Neuronal stem cell (in vitro differentiated cells): Measurements from ENCODE around the gene WTIP.
A peak's percentile ranks its signal among the peaks of the same experiment; 100 is the strongest.

ENCODE experiments used
- DNase-seq: peaks from one replicate; pipeline ENCODE4 v3.0.0-alpha.2; 2013; ENCODE audit warnings: low spot score
- H2AFZ ChIP-seq: one replicate; pipeline ENCODE4 v1.6.1; 2013; ENCODE audit warnings: mild to moderate bottlenecking, low read length, inconsistent platforms
- H2AK5ac ChIP-seq: 2 replicates; pipeline ENCODE4 v1.6.1; 2013; ENCODE audit warnings: low read depth, mild to moderate bottlenecking, inconsistent platforms, low read length, moderate library complexity, mixed read lengths
- H2BK120ac ChIP-seq: 2 replicates; pipeline ENCODE4 v1.6.1; 2013; ENCODE audit warnings: low read depth, mild to moderate bottlenecking, inconsistent platforms, low read length, moderate library complexity, mixed read lengths
- H2BK12ac ChIP-seq: one replicate; pipeline ENCODE4 v1.6.1; 2013; ENCODE audit warnings: low read length, inconsistent platforms
- H2BK15ac ChIP-seq: 2 replicates; pipeline ENCODE4 v1.6.1; 2013; ENCODE audit warnings: mild to moderate bottlenecking, low read length, inconsistent platforms, mixed read lengths
- H2BK5ac ChIP-seq: one replicate; pipeline ENCODE4 v1.6.1; 2013; ENCODE audit warnings: inconsistent platforms, mild to moderate bottlenecking, low read length, moderate library complexity
- H3K14ac ChIP-seq: one replicate; pipeline ENCODE4 v1.6.1; 2013; ENCODE audit warnings: low read length, inconsistent platforms
- H3K18ac ChIP-seq: 2 replicates; pipeline ENCODE4 v1.6.1; 2013; ENCODE audit warnings: low read length, inconsistent platforms
- H3K23ac ChIP-seq: 2 replicates; pipeline ENCODE4 v1.6.1; 2013; ENCODE audit warnings: low read depth, mild to moderate bottlenecking, mixed read lengths, low read length, inconsistent platforms; ENCODE audit not compliant: poor library complexity
- H3K27ac ChIP-seq: replicated peaks from 3 replicates; pipeline ENCODE4 v1.5.1; 2013; ENCODE audit warnings: low read length, inconsistent platforms
- H3K27me3 ChIP-seq, 3 experiments: 2 replicates each; pipeline ENCODE4 v1.6.1; 2013; ENCODE audit warnings: low read length in 3 of 3, mild to moderate bottlenecking in 2 of 3, inconsistent platforms in 1 of 3, low read depth in 1 of 3, mixed read lengths in 1 of 3, moderate library complexity in 1 of 3; ENCODE audit not compliant: control insufficient read depth in 3 of 3, insufficient read depth in 3 of 3
- H3K36me3 ChIP-seq, 2 donors: replicated peaks in 1 of 2; 2 replicates each; pipeline ENCODE4 v1.6.1; 2013; ENCODE audit warnings: low read length in 2 of 2; ENCODE audit not compliant: control insufficient read depth in 2 of 2, insufficient read depth in 2 of 2
- H3K4ac ChIP-seq: 2 replicates; pipeline ENCODE4 v1.6.1; 2013; ENCODE audit warnings: inconsistent platforms, mild to moderate bottlenecking, low read length, moderate library complexity
- H3K4me1 ChIP-seq, 2 donors: 1 replicate in 1 of 2; 2 replicates in 1 of 2; pipeline ENCODE4 v1.6.1; 2013; ENCODE audit warnings: low read length in 2 of 2, low read depth in 1 of 2; ENCODE audit not compliant: control insufficient read depth in 2 of 2, insufficient read depth in 1 of 2
- H3K4me2 ChIP-seq: one replicate; pipeline ENCODE4 v1.6.1; 2013; ENCODE audit warnings: mild to moderate bottlenecking, low read length, inconsistent platforms; ENCODE audit not compliant: insufficient read depth, poor library complexity, severe bottlenecking
- H3K4me3 ChIP-seq, 2 donors: 2 replicates each; pipeline ENCODE4 v1.5.1; 2013; ENCODE audit warnings: low read length in 2 of 2, mild to moderate bottlenecking in 2 of 2, inconsistent platforms in 1 of 2, moderate library complexity in 1 of 2
- H3K79me1 ChIP-seq: one replicate; pipeline ENCODE4 v1.6.1; 2013; ENCODE audit warnings: low read depth, mild to moderate bottlenecking, inconsistent platforms, low read length, moderate library complexity
- H3K9ac ChIP-seq: one replicate; pipeline ENCODE4 v1.6.1; 2013; ENCODE audit warnings: mild to moderate bottlenecking, low read depth, low read length, inconsistent platforms; ENCODE audit not compliant: poor library complexity
- H3K9me3 ChIP-seq, 2 donors: replicated peaks in 1 of 2; 2 replicates each; pipeline versions ENCODE3 to v1.6.1; 2013; ENCODE audit warnings: low read length in 2 of 2, mild to moderate bottlenecking in 2 of 2, inconsistent platforms in 1 of 2, low read depth in 1 of 2, mixed read lengths in 1 of 2, moderate library complexity in 1 of 2; ENCODE audit not compliant: control insufficient read depth in 2 of 2, insufficient read depth in 1 of 2
- H4K8ac ChIP-seq: one replicate; pipeline ENCODE4 v1.6.1; 2013; ENCODE audit warnings: low read depth, mild to moderate bottlenecking, inconsistent platforms, low read length, moderate library complexity
- H4K91ac ChIP-seq: one replicate; pipeline ENCODE4 v1.6.1; 2013; ENCODE audit warnings: low read length, low read depth, mild to moderate bottlenecking, inconsistent platforms; ENCODE audit not compliant: poor library complexity
- WGBS, 2 donors: extraction: QIAGEN DNeasy Blood & Tissue Kit; methylation state at CpG; one replicate each; pipeline ENCODE4 v1.1.7; 2013; ENCODE audit warnings: missing lambda C conversion rate in 2 of 2, mixed read lengths in 1 of 2; ENCODE audit not compliant: insufficient read length in 2 of 2, insufficient replicate concordance in 1 of 2; ENCODE audit errors: extremely low coverage in 2 of 2; 5-methylcytosine and 5-hydroxymethylcytosine counted together

WTIP gene

GRCh38 chr19:34525001-34525400, 43.4 kb downstream of the WTIP start:
- Histone ChIP-seq H3K79me1 (no peaks in the 10 kb centered on the region), H2BK120ac (no peak overlapping the region), H3K4me2 (no peak overlapping the region), H2BK15ac (no peak overlapping the region), H3K4me3 (no peak overlapping the region), H3K14ac (no peak overlapping the region), H3K36me3 (no peaks in the 10 kb centered on the region), H3K9me3 (peaks cover 0 to 4% of the 10 kb centered on the region in 2 donors), H2BK12ac (no peak overlapping the region), H4K8ac (no peak overlapping the region), H3K4me1 (no peaks in the 10 kb centered on the region), H3K27ac (no peak overlapping the region), H2BK5ac (no peak overlapping the region), H3K23ac (no peak overlapping the region), H2AK5ac (no peak overlapping the region), H3K18ac (no peak overlapping the region), H4K91ac (no peak overlapping the region), H2AFZ (no peak overlapping the region), H3K4ac (no peak overlapping the region), H3K27me3 (peaks cover 0 to 5% (median 2%) of the 10 kb centered on the region in 3 experiments), H3K9ac (no peak overlapping the region)
- no peak for DNase-seq
- no CpG with 5 or more reads among the region's 1 CpG for WGBS, 2 donors

DNA sequence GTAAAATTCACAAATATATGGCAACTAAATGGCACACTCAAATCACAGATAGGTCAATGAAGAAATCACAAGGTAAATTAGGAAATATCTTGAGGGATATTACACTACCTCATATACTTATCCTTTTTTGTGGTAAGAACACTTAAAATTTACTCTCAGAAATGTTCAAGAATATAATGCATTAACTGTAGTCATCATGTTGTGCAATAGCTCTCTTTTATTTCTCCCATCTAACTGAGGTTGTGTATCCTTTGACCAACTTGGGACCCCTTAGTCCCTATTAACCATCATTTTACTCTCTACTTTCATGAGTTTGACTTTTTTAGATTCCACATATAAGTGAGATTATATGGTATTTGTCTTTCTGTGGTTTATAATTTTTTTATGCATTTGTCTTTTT, 52.6 kb downstream of the WTIP start:
- Histone ChIP-seq H3K4ac (no peak overlapping the region), H3K14ac (no peak overlapping the region), H2AK5ac (no peak overlapping the region), H4K8ac (no peak overlapping the region), H2BK12ac (no peak overlapping the region), H4K91ac (no peak overlapping the region), H3K9me3 (peaks cover 0 to 5% of the 10 kb centered on the region in 2 donors), H3K27me3 (peaks cover 0 to 5% (median 0%) of the 10 kb centered on the region in 3 experiments), H3K23ac (no peak overlapping the region), H3K4me2 (no peak overlapping the region), H3K36me3 (no peaks in the 10 kb centered on the region), H3K9ac (no peak overlapping the region), H3K4me1 (no peaks in the 10 kb centered on the region), H3K4me3 (no peak overlapping the region), H3K18ac (no peak overlapping the region), H3K79me1 (no peaks in the 10 kb centered on the region), H2BK120ac (no peak overlapping the region), H2BK5ac (no peak overlapping the region), H2BK15ac (no peak overlapping the region), H2AFZ (no peak overlapping the region), H3K27ac (no peak overlapping the region)
- DNase-seq, result no peak

GRCh38 chr19:34539396-34539795, 57.8 kb downstream of the WTIP start:
- WGBS, 2 donors, result no CpG with 5 or more reads among the region's 2 CpGs

GRCh38 chr19:34540811-34541557, 59.4 kb downstream of the WTIP start:
- no peak overlapping the region for H2BK120ac ChIP-seq
- no peaks in the 10 kb centered on the region for H3K4me1 ChIP-seq
- H3K4me3 ChIP-seq, result peak overlapping the region in 1 of 2 donors; percentile 41
- H2BK15ac ChIP-seq, result no peak overlapping the region
- no peak overlapping the region for H3K4ac ChIP-seq
- H2AFZ ChIP-seq, result no peak overlapping the region
- no peak overlapping the region for H4K91ac ChIP-seq
- H3K14ac ChIP-seq, result no peak overlapping the region
- H2AK5ac ChIP-seq, result no peak overlapping the region
- no peak overlapping the region for H4K8ac ChIP-seq
- WGBS, 2 donors, result no CpG with 5 or more reads among the region's 3 CpGs
- H2BK5ac ChIP-seq, result no peak overlapping the region
- H3K9ac ChIP-seq, result no peak overlapping the region
- no peak overlapping the region for H2BK12ac ChIP-seq
- no peaks in the 10 kb centered on the region for H3K27me3 ChIP-seq
- H3K27ac ChIP-seq, result no peak overlapping the region
- no peak overlapping the region for H3K4me2 ChIP-seq
- no peak for DNase-seq
- H3K79me1 ChIP-seq, result no peaks in the 10 kb centered on the region
- H3K18ac ChIP-seq, result no peak overlapping the region
- H3K23ac ChIP-seq, result no peak overlapping the region
- H3K36me3 ChIP-seq, result no peaks in the 10 kb centered on the region
- H3K9me3 ChIP-seq, result peaks cover 2 to 4% of the 10 kb centered on the region in 2 donors

More at GRCh38 chr19:34539396-34539795, 57.8 kb downstream of the WTIP start:
- Histone ChIP-seq H3K36me3 (no peaks in the 10 kb centered on the region), H4K91ac (no peak overlapping the region), H3K18ac (no peak overlapping the region), H3K4me1 (no peaks in the 10 kb centered on the region), H2BK120ac (no peak overlapping the region), H3K9me3 (peaks cover 2 to 4% of the 10 kb centered on the region in 2 donors), H3K4me3 (no peak overlapping the region), H3K4me2 (no peak overlapping the region), H2BK12ac (no peak overlapping the region), H4K8ac (no peak overlapping the region), H3K9ac (no peak overlapping the region), H3K79me1 (no peaks in the 10 kb centered on the region), H2AFZ (no peak overlapping the region), H3K27ac (no peak overlapping the region), H2BK15ac (no peak overlapping the region), H3K4ac (no peak overlapping the region), H3K27me3 (no peaks in the 10 kb centered on the region), H2BK5ac (no peak overlapping the region), H3K23ac (no peak overlapping the region), H2AK5ac (no peak overlapping the region), H3K14ac (no peak overlapping the region)
- DNase-seq, result no peak
